ENCODE measurements around the gene GAL3ST2.
"Not testable (repeated sequence)": the region's sequence is repeated elsewhere in the genome, so short reads cannot be mapped to it uniquely, and the experiment has no call there.

The GAL3ST2 gene

DNA sequence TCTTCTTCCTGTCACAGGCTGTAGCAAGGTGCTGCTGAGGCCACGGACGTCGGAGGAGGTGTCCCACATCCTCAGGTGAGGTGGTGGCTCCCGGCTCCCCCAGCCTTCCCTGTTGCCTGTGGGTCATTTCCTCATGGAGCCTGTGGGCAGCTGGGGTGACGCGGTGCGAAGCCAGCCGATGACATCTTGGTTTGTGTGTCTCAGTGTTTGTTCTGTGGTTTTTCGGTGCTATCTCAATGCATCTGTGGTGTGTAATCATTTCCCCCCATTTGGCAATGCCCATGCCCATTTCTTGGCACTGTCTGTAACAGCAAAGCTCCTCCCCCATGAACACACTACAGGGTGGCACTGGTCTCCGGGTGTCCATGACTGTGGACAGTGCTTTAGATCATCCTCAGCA lies 35.6 kb upstream of the GAL3ST2 start:
- H3K36me3 Mint-ChIP-seq (ENCODE audit: low read depth), result peaks cover 48% of the 10 kb centered on the region
- peak overlapping the region; percentile 21 for H3K4me3 Mint-ChIP-seq
- peaks cover 43% of the 10 kb centered on the region for H3K4me1 Mint-ChIP-seq (ENCODE audit: low read depth)
- peak; percentile 56 for DNase-seq
- no peaks in the 10 kb centered on the region for H3K9me3 Mint-ChIP-seq
- H3K27me3 Mint-ChIP-seq, result no peaks in the 10 kb centered on the region
- H3K27ac Mint-ChIP-seq, result peak overlapping the region; percentile 23

DNA sequence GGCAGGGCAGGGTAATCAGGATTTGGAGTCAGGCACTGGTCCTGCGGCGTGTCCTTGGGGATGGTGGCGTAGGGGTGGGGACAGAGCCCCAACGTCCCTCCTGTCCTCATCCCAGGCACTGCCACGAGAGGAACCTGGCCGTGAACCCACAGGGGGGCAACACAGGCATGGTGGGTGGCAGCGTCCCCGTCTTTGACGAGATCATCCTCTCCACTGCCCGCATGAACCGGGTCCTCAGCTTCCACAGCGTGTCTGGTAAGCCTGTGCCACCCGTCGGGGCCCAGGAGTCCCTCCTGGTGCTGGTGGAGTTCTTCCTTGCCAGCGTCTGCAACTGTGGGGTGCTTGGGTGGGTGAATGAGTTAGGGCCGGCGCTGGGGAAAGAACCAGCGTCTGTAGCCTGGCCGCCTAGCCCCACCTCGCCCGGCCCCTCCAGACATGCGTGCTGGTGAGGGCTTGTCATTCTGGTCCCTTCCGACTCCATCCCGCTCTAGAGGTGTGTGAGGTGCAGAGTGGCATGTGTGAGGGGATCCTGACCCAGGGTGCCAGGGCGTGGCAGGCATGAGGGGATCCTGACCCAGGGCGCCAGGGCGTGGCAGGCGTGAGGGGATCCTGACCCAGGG lies 34.2 kb upstream of the GAL3ST2 start:
- Mint-ChIP-seq H3K27ac (no peak overlapping the region), H3K9me3 (no peaks in the 10 kb centered on the region), H3K4me1 (ENCODE audit: low read depth) (peaks cover 37% of the 10 kb centered on the region), H3K27me3 (no peaks in the 10 kb centered on the region), H3K4me3 (no peak overlapping the region), H3K36me3 (ENCODE audit: low read depth) (peaks cover 53% of the 10 kb centered on the region)
- no peak for DNase-seq

DNA sequence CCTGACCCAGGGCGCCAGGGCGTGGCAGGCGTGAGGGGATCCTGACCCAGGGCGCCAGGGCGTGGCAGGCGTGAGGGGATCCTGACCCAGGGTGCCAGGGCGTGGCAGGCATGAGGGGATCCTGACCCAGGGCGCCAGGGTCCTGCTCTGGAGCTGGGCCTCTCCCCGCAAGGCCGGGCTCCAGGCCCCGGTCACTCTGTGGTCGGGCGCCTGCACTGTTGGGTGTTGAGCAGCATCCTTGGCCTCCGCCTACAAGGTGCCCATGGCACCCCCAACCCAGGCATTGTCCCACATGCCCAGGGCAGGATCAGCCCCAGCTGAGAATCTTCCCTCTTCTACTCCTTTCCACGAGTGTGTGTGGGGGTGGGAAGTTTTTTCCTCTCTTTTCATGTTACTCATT lies 33.6 kb upstream of the GAL3ST2 start:
- not testable (repeated sequence) for H3K9me3 Mint-ChIP-seq
- peaks cover 51% of the 10 kb centered on the region for H3K36me3 Mint-ChIP-seq (ENCODE audit: low read depth)

DNA sequence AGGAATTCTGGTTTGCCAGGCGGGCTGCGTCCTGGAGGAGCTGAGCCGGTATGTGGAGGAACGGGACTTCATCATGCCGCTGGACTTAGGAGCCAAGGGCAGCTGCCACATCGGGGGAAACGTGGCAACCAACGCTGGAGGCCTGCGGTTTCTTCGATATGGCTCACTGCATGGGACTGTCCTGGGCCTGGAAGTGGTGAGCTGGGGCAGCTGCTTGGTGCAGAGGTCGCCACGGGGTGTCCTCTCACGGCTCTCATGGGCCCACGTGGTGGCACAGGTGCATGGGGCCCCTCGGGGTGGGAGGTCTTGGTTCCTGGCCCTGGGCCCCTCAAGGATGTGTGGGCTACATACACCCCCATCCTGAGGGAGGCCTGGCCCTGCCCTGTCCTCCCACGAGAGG lies 33.0 kb upstream of the GAL3ST2 start:
- peaks cover 54% of the 10 kb centered on the region for H3K36me3 Mint-ChIP-seq (ENCODE audit: low read depth)
- H3K4me1 Mint-ChIP-seq (ENCODE audit: low read depth), result peaks cover 31% of the 10 kb centered on the region
- no peak overlapping the region for H3K4me3 Mint-ChIP-seq
- no peaks in the 10 kb centered on the region for H3K9me3 Mint-ChIP-seq
- H3K27ac Mint-ChIP-seq, result no peak overlapping the region
- H3K27me3 Mint-ChIP-seq, result no peaks in the 10 kb centered on the region
- DNase-seq, result no peak

More for the DNA sequence above, 33.6 kb upstream of the GAL3ST2 start:
- not testable (repeated sequence) for DNase-seq, H3K27me3 Mint-ChIP-seq, H3K27ac Mint-ChIP-seq, H3K4me3 Mint-ChIP-seq
- peaks cover 33% of the 10 kb centered on the region for H3K4me1 Mint-ChIP-seq (ENCODE audit: low read depth)

DNA sequence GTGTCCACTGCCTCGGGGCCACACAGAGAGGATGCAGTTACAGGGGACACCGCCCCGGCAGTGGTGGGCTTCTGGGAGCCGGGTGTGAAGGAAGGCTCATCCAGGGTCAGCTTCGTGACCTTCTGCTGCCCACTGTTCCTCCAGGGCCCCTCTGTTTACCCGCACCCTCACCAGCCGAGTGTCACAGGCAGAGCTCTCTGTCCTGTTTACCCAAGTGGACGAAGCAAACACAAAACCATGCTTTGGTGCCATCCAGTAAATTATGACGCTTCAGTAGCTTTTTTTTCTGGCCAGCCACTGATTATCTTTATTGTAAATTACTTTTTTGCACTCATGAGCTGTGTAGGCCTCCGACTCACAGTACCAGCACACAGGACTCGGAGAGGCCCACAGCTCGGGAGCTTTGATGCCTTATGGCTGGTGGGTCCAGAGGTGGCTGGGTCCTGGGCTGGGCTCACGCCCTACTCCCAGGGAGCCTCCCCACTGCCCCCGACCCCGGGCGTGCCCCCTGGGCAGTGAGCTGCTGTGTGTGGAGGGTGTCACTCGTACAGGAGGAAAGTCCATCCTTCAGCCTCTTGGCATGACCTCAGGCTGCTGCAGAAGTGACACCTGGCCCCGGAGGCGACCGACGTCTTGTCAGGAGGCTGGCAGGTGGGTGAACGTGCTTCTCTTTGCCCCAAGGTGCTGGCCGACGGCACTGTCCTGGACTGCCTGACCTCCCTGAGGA lies 32.4 kb upstream of the GAL3ST2 start:
- H3K4me3 Mint-ChIP-seq, result no peak overlapping the region
- H3K27ac Mint-ChIP-seq, result no peak overlapping the region
- H3K36me3 Mint-ChIP-seq (ENCODE audit: low read depth), result peaks cover 55% of the 10 kb centered on the region
- no peaks in the 10 kb centered on the region for H3K27me3 Mint-ChIP-seq
- H3K4me1 Mint-ChIP-seq (ENCODE audit: low read depth), result peaks cover 25% of the 10 kb centered on the region
- DNase-seq, result no peak
- no peaks in the 10 kb centered on the region for H3K9me3 Mint-ChIP-seq

DNA sequence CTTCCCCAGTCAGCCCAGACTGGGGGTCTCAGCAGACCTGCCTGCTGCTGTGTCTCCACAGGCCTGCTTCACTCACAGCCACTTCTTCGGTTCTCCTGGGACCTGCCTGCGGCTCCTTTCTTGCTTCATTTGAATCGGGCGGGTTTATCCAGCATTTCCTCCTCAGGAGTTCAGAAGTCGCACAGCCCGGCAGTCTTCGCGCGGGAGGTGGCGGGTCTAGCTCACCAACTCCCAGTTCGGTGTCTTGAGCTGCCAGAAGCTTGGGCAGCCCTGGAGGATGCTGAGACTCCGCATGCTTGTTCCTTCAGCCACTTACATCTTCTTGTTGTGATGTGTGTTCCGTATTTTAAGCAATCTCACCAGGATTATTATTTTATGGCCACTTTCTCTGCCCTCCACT lies 31.3 kb upstream of the GAL3ST2 start:
- H3K9me3 Mint-ChIP-seq, result no peaks in the 10 kb centered on the region
- H3K4me3 Mint-ChIP-seq, result no peak overlapping the region
- H3K27ac Mint-ChIP-seq, result no peak overlapping the region
- no peak for DNase-seq
- H3K27me3 Mint-ChIP-seq, result no peaks in the 10 kb centered on the region
- H3K36me3 Mint-ChIP-seq (ENCODE audit: low read depth), result peaks cover 59% of the 10 kb centered on the region
- peaks cover 14% of the 10 kb centered on the region for H3K4me1 Mint-ChIP-seq (ENCODE audit: low read depth)

DNA sequence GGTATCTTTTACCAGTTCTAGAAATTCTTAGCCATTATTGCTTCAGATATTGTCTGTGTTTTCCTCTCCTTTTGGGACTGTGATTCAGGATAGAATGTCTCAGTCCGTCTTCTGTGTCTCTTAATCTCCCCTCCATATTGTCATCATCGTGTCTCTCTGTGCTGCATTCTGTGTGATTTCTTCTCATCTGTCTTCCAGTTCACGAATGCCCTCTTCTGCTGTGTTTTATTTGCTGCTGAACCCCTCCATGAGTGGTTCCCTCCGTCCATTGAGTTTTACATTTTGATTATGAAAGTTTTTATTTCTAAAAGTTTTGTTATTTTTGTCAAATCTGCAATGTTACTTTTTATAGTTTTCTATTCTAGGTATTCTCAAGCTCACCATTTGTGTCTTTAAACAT lies 30.5 kb upstream of the GAL3ST2 start:
- no peak overlapping the region for H3K27ac Mint-ChIP-seq
- DNase-seq, result no peak

DNA sequence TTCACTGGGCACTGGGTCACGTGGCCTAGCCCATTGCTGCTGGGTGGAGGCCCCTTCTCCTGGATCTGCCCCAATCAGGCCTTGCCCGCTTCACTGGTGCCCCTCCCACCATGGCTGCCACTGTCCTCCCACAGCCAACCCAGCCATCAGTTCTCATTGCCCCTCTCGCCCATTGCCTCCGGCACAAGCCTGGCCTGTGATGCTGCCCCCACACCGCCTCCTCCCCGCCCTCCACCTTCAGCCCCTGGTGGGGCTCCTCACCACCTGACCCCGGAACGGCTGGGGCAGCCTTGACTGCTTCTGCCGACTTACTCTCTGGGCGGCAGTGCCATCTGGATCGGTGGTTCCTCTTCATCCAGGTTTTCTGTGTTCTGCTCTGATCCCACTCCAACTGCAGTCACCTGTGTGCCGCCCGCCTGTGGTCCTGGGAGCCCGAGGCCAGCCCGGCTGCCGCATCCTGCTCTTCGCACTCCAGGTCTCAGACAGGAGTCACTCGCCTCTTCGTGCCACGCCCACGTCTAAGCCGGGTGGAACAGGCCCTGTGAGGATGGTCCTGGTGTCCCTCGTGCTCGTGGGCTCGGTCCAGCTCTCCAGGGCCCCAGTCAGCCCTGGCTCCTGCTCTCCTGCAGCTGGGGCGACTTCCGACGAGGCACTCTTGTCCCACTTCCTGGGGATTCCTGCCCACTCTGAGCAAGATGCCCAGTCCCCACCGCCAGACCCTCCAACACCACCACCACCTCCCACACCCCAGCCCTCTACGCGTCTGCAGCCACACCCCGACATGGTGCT lies 28.0 kb upstream of the GAL3ST2 start:
- H3K27me3 Mint-ChIP-seq, result no peaks in the 10 kb centered on the region
- no peak overlapping the region for H3K4me3 Mint-ChIP-seq
- no peak for DNase-seq
- H3K27ac Mint-ChIP-seq, result no peak overlapping the region
- H3K36me3 Mint-ChIP-seq (ENCODE audit: low read depth), result peaks cover 75% of the 10 kb centered on the region
- H3K4me1 Mint-ChIP-seq (ENCODE audit: low read depth), result no peaks in the 10 kb centered on the region
- H3K9me3 Mint-ChIP-seq, result no peaks in the 10 kb centered on the region

More for the DNA sequence above, 30.5 kb upstream of the GAL3ST2 start:
- Mint-ChIP-seq H3K4me1 (ENCODE audit: low read depth) (peaks cover 8% of the 10 kb centered on the region), H3K4me3 (no peak overlapping the region), H3K9me3 (no peaks in the 10 kb centered on the region), H3K27me3 (no peaks in the 10 kb centered on the region), H3K36me3 (ENCODE audit: low read depth) (peaks cover 62% of the 10 kb centered on the region)

DNA sequence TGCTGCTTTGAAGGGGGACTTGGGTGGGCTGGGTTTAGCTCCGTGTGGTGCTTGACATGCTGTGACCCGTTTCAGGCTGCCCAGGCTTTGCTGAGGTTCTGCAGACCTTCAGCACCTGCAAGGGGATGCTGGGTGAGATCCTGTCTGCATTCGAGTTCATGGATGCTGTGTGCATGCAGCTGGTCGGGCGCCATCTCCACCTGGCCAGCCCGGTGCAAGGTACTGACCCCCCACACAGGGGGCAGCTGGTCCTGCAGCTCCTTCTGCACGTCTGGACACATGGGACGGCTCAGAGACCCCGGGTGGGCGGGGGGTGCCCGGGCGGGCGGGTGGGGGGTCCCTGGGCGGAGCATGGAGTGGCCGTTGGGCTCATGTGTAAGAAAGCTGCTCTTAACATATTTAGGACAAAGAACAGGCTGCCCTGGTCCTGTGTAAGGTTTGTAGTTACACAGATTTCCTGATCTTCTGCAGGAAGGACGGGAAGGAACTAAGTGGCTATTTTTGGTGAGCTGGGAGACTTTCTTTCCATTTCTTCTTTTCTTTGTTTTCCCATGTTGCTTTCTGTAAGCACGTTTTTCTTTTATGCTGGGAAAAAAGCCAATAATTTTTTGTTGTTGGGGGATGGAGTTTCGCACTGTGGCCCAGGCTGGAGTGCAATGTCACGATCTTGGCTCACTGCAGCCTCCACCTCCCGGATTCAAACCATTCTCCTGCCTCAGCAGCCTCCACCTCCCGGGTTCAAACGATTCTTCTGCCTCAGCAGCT lies 26.4 kb upstream of the GAL3ST2 start:
- no peaks in the 10 kb centered on the region for H3K4me1 Mint-ChIP-seq (ENCODE audit: low read depth)
- H3K27ac Mint-ChIP-seq, result no peak overlapping the region
- H3K27me3 Mint-ChIP-seq, result no peaks in the 10 kb centered on the region
- no peak overlapping the region for H3K4me3 Mint-ChIP-seq
- peaks cover 75% of the 10 kb centered on the region for H3K36me3 Mint-ChIP-seq (ENCODE audit: low read depth)
- DNase-seq, result no peak
- no peaks in the 10 kb centered on the region for H3K9me3 Mint-ChIP-seq

DNA sequence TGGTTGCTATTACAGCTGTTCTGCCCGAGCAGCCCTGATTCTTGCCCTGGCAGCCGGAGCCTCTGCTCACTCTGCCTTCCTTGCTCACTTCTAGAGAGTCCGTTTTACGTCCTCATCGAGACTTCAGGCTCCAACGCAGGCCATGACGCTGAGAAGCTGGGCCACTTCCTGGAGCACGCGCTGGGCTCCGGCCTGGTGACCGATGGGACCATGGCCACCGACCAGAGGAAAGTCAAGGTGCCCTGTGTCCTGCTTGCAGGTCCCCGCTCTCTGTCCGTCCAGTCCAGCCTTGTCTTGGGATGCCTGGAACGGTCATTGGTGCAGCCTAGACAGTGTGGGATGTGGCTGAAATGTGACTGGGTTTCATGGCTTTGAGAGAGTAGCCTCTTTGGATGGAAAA lies 25.5 kb upstream of the GAL3ST2 start:
- no peak for DNase-seq
- Mint-ChIP-seq H3K9me3 (no peaks in the 10 kb centered on the region), H3K4me1 (ENCODE audit: low read depth) (no peaks in the 10 kb centered on the region), H3K4me3 (no peak overlapping the region), H3K27ac (no peak overlapping the region), H3K36me3 (ENCODE audit: low read depth) (peaks cover 72% of the 10 kb centered on the region), H3K27me3 (no peaks in the 10 kb centered on the region)

DNA sequence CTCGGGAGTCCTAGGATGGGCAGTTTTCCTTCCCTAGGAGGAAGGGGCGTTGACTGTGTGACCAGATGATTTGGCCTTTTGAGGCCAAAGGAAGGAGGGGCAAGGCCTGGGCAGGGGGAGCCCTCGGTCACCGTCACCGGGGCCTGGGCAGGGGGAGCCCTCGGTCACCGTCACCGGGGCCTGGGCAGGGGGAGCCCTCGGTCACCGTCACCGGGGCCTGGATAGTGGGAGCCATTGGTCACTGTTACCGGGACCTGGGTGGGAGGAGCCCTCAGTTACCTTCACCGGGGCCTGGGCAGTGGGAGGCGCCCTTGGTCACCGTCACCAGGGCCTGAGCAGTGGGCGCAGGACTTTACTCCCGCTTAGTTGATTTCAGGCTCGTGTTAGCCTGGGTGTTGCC lies 24.8 kb upstream of the GAL3ST2 start:
- DNase-seq, result no peak
- Mint-ChIP-seq H3K4me1 (ENCODE audit: low read depth) (no peaks in the 10 kb centered on the region), H3K4me3 (no peak overlapping the region), H3K27me3 (no peaks in the 10 kb centered on the region), H3K27ac (no peak overlapping the region), H3K36me3 (ENCODE audit: low read depth) (peaks cover 72% of the 10 kb centered on the region), H3K9me3 (no peaks in the 10 kb centered on the region)

DNA sequence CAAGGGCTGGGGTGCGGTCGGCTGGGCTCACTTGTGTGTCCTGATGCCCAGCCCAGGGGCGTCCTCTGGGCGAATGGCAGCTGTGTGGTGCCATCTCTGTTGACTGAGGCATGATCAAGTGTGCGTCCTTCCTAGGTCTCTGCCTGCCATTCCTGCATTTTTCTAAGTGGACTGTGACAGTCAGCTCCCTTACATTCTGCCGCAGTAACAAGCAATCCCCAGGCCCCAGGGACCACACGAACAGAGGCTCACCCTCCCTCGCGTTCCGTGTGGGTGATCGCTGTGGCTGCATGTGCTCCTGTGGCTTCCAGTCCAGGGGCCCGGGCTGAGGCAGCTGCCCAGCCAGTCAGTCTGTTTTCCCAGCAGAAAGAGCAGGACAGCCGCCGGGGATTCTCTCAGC lies 24.4 kb upstream of the GAL3ST2 start:
- no peaks in the 10 kb centered on the region for H3K9me3 Mint-ChIP-seq
- no peak for DNase-seq
- H3K36me3 Mint-ChIP-seq (ENCODE audit: low read depth), result peaks cover 73% of the 10 kb centered on the region
- no peaks in the 10 kb centered on the region for H3K27me3 Mint-ChIP-seq
- H3K4me1 Mint-ChIP-seq (ENCODE audit: low read depth), result no peaks in the 10 kb centered on the region
- no peak overlapping the region for H3K4me3 Mint-ChIP-seq
- no peak overlapping the region for H3K27ac Mint-ChIP-seq

DNA sequence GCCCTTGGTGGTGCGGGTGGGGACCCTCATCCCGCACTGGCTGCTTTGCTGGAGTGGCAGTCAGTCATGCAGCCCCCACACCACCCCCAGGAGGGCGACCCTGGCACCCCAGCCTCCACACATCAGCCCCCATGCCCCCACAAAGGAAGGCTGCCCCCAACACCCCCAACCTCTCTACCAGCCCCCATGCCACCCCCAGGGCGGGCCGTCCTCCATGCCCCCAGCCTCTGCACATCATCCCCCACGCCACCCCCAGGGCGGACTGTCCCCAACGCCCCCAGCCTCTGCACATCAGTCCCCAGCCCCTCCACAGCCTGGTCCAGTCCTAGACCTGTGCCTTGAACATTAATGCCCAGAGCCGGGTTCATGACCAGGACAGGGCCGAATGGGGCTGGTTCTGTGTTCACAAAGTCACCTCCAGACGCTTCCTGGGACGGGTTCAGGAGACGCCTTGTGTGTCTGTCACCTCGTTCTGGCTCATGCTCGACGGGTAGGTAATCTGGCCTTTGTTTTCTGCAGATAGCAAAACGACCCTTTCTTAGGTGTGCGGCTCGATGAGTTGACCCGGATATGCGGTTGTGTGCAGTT lies 23.8 kb upstream of the GAL3ST2 start:
- no peaks in the 10 kb centered on the region for H3K27me3 Mint-ChIP-seq
- H3K9me3 Mint-ChIP-seq, result no peaks in the 10 kb centered on the region
- no peak for DNase-seq
- H3K27ac Mint-ChIP-seq, result no peak overlapping the region
- peaks cover 74% of the 10 kb centered on the region for H3K36me3 Mint-ChIP-seq (ENCODE audit: low read depth)
- H3K4me3 Mint-ChIP-seq, result no peak overlapping the region
- no peaks in the 10 kb centered on the region for H3K4me1 Mint-ChIP-seq (ENCODE audit: low read depth)

DNA sequence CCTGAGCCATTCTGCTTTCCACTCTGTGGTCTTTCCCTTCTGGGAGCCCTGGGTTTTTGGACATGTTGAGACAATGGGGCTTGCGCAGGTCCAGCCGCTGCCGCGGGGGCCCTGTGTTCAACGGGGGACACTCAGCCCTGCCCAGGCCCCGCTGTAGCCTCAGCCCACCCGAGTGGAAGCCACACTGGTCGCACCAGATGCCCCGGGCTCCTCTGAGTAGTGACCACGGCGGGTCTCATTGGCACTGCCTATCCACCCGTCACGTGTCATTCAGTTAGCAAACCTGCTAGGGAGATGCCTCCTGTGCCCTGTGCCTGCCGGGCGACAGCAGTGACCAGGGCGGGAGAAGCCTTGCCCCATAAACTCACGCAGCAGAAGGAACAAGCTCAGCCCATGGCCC lies 23.1 kb upstream of the GAL3ST2 start:
- Mint-ChIP-seq H3K4me3 (no peak overlapping the region), H3K27me3 (no peaks in the 10 kb centered on the region), H3K36me3 (ENCODE audit: low read depth) (peaks cover 73% of the 10 kb centered on the region), H3K27ac (no peak overlapping the region), H3K4me1 (ENCODE audit: low read depth) (no peaks in the 10 kb centered on the region), H3K9me3 (no peaks in the 10 kb centered on the region)
- no peak for DNase-seq

Data from activated T-cell treated with anti-CD3 and anti-CD28 coated beads, Interleukin-2, amount 50 U/mL, for 24 hours (primary cell).